Coronary artery (tissue), 2 donors: ENCODE results near the gene GALNT18.

Experiments used
- DNase-seq: peaks from one replicate; pipeline ENCODE4 v3.0.0-alpha.2; 2017; ENCODE audit warnings: low spot score
- H3K27ac ChIP-seq, 2 donors: fragments of 200-600 bp; sonication (generic); one replicate each; pipeline ENCODE4 v1.5.1; 2016 to 2019
- H3K4me3 ChIP-seq: fragments of 200-600 bp; sonication (generic); 2 replicates; pipeline ENCODE4 v1.5.1; 2016; ENCODE audit warnings: mild to moderate bottlenecking, moderate library complexity
- CTCF ChIP-seq: fragments of 200-600 bp; sonication (generic); IDR thresholded peaks from one replicate; pipeline ENCODE4 v1.5.1; 2019; ENCODE audit warnings: antibody characterized with exemption

Gene GALNT18

DNA sequence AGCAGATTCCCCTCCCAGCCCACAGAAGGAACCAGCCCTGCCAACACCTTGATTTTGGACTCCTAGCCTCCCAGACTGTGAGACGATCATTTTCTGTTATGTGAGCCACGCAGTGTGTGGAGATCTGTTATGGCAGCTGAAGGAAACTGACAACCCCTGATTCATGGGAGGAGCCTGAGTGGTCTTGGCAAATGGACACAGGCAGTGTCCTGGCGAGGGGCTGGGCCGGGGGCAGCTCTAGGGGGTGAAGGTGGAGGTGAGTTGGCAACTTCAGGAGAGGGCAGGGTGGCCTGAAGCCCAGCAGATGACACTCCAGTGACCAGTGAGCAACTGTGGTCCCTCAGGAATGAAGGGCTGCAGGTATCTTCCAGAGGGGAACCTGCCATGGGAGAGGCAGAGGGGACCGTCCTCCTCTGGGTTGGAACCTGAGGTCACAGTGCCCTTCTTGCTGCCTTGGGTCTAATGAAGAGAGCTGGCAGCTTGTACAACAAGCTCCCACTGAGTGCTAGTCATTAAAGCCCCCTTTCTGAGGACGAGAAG lies 351.5 kb downstream of the GALNT18 start:
- no peak for TF ChIP-seq CTCF
- H3K4me3 ChIP-seq = no peak overlapping the region
- H3K27ac ChIP-seq = no peak overlapping the region
- DNase-seq = no peak

- H3K27ac ChIP-seq = no peak overlapping the region
- DNase-seq = no peak
- no peak for TF ChIP-seq CTCF
These were observed 353.1 kb downstream of the GALNT18 start for GRCh38 chr11:11268706-11269105.

GRCh38 chr11:11268119-11268518 lies 353.7 kb downstream of the GALNT18 start:
- no peak overlapping the region for H3K4me3 ChIP-seq
- TF ChIP-seq CTCF = no peak
- DNase-seq = no peak
- no peak overlapping the region for H3K27ac ChIP-seq

More at GRCh38 chr11:11268706-11269105, 353.1 kb downstream of the GALNT18 start:
- no peak overlapping the region for H3K4me3 ChIP-seq

DNA sequence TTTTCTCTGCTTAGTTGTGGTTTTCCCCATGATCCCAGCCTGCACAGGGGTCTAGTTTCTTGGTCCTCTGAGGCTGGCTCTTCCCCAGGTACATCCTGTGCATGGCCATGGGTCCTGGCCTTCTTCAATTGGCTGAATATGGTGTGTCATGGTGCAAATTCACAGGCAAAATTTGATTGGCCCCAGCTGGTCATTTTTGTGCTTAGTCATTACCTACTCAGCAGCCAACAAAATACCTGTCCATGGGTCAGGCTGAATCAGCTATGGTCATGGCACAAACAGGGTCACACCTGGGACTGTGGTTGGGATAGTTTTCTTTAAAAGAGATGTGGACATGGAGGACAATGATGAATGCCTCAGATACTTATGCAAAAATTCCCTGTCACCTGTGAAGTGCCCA lies 354.5 kb downstream of the GALNT18 start:
- no peak for DNase-seq
- TF ChIP-seq CTCF = no peak
- Histone ChIP-seq H3K4me3 (no peak overlapping the region), H3K27ac (no peak overlapping the region)

DNA sequence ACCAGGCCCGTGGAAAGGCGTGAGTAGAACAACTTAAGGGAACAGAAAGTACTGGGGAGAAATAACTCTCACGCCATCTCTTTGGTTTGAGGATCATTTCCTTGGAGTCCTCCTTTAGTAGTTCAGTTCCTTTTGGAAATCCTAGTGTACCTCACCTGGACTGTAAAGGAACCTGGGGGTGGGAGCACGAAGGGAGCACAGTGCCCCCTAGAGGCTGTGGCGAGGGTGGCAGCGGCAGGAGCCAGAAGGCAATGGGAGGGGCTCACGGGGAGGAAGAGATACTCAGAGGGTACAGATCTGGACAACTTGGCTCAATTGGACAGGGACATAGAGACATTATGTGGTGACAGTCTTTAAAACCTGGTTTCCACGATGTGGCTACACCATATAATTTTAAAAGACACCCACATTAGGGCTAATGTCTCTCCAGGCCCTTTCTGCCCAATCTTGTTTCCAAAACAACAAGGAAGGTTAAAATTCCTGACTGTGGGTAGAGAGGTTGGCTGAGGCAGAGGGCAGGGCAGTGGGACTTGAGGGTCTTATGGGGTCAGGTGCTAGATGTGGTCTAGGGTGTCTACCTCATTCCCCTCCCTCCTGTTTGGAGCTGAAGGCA lies 355.7 kb downstream of the GALNT18 start:
- DNase-seq = no peak
- peak; percentile 70 for TF ChIP-seq CTCF
- no peak overlapping the region for H3K4me3 ChIP-seq
- H3K27ac ChIP-seq = no peak overlapping the region

GRCh38 chr11:11265320-11265719 lies 356.5 kb downstream of the GALNT18 start:
- no peak for TF ChIP-seq CTCF
- no peak for DNase-seq
- Histone ChIP-seq H3K27ac (no peak overlapping the region), H3K4me3 (no peak overlapping the region)
